ENCODE results near the gene PLPP3. TPM values are rescaled to one million over a fixed set of nuclear protein-coding genes. Genes with fewer than 3 reads are reported as not detected.

PLPP3 gene
- polyA plus RNA-seq, 3 donors: 0.21 to 0.32 TPM; not detected in 1

- H3K79me2 ChIP-seq (ENCODE audit: insufficient read depth, low read length): no peaks in the 10 kb centered on the region
- H2AFZ ChIP-seq (ENCODE audit: insufficient read depth, low read depth, low read length, poor library complexity, severe bottlenecking): no peak overlapping the region
- H3K4me1 ChIP-seq (ENCODE audit: control insufficient read depth in 1 of 2, insufficient read depth in 2 of 2, low read length in 2 of 2): no peaks in the 10 kb centered on the region
- H3K4me3 ChIP-seq (replicated peaks in 1 of 3; ENCODE audit: low read depth in 2 of 3, low read length in 3 of 3): no peak overlapping the region
- H3K27ac ChIP-seq (ENCODE audit: low read depth in 1 of 2, low read length in 2 of 2): no peak overlapping the region
- DNase-seq: no peak
- Mint-ChIP-seq H3K36me3 (peaks cover 0 to 18% of the 10 kb centered on the region in 2 donors), H3K27me3 (ENCODE audit: low read depth in 3 of 3) (peaks cover 3 to 21% (median 18%) of the 10 kb centered on the region in 3 donors), H3K4me3 (no peak overlapping the region), H3K4me1 (no peaks in the 10 kb centered on the region), H3K9me3 (peaks cover 0 to 2% (median 0%) of the 10 kb centered on the region in 7 donors), H3K27ac (no peak overlapping the region)
- H4K20me1 ChIP-seq (ENCODE audit: insufficient read depth, low read length): no peaks in the 10 kb centered on the region
- TF ChIP-seq CTCF (IDR thresholded peaks at IDR 0.05): no peak
- H3K9me3 ChIP-seq (replicated peaks in 1 of 2; ENCODE audit: control insufficient read depth in 1 of 2, insufficient read depth in 1 of 2, low read length in 2 of 2): no peaks in the 10 kb centered on the region
- WGBS (ENCODE audit: insufficient coverage): 100% methylated on average over 1 of the region's 1 CpG
- no peak overlapping the region for H3K9ac ChIP-seq (ENCODE audit: insufficient read depth, low read length, poor library complexity, severe bottlenecking)
- intact Hi-C loops (cut with micrococcal nuclease): no loop called here
- peaks cover 53 to 62% of the 10 kb centered on the region in 2 donors for H3K27me3 ChIP-seq (ENCODE audit: control insufficient read depth in 2 of 2, insufficient read depth in 2 of 2, low read length in 2 of 2)
- H3K36me3 ChIP-seq (replicated peaks in 1 of 2; ENCODE audit: control insufficient read depth in 1 of 2, insufficient read depth in 2 of 2, low read length in 2 of 2): no peaks in the 10 kb centered on the region
- H3K4me2 ChIP-seq (replicated peaks; ENCODE audit: extremely low read depth, low read length, poor library complexity, severe bottlenecking): no peak overlapping the region
Measured at GRCh38 chr1:56532350-56532683, 47.0 kb downstream of the PLPP3 start.

GRCh38 chr1:56531624-56532349, 47.6 kb downstream of the PLPP3 start:
- Mint-ChIP-seq H3K4me3 (no peak overlapping the region), H3K27ac (no peak overlapping the region), H3K36me3 (peaks cover 0 to 23% of the 10 kb centered on the region in 2 donors), H3K27me3 (ENCODE audit: low read depth in 3 of 3) (peaks cover 3 to 26% (median 18%) of the 10 kb centered on the region in 3 donors), H3K9me3 (peaks cover 0 to 2% (median 0%) of the 10 kb centered on the region in 7 donors), H3K4me1 (peaks cover 4% of the 10 kb centered on the region)
- DNase-seq: no peak
- H3K9ac ChIP-seq (ENCODE audit: insufficient read depth, low read length, poor library complexity, severe bottlenecking): no peak overlapping the region
- no peaks in the 10 kb centered on the region for H3K9me3 ChIP-seq (replicated peaks in 1 of 2; ENCODE audit: control insufficient read depth in 1 of 2, insufficient read depth in 1 of 2, low read length in 2 of 2)
- H3K27ac ChIP-seq (ENCODE audit: low read depth in 1 of 2, low read length in 2 of 2): no peak overlapping the region
- WGBS (ENCODE audit: insufficient coverage): 93% methylated on average over 3 of the region's 6 CpGs
- H3K4me2 ChIP-seq (replicated peaks; ENCODE audit: extremely low read depth, low read length, poor library complexity, severe bottlenecking): no peak overlapping the region
- no peak for TF ChIP-seq CTCF (IDR thresholded peaks at IDR 0.05)
- no peaks in the 10 kb centered on the region for H4K20me1 ChIP-seq (ENCODE audit: insufficient read depth, low read length)
- intact Hi-C loops (cut with micrococcal nuclease): no loop called here
- H2AFZ ChIP-seq (ENCODE audit: insufficient read depth, low read depth, low read length, poor library complexity, severe bottlenecking): no peak overlapping the region
- H3K4me3 ChIP-seq (replicated peaks in 1 of 3; ENCODE audit: low read depth in 2 of 3, low read length in 3 of 3): no peak overlapping the region
- no peaks in the 10 kb centered on the region for H3K36me3 ChIP-seq (replicated peaks in 1 of 2; ENCODE audit: control insufficient read depth in 1 of 2, insufficient read depth in 2 of 2, low read length in 2 of 2)
- H3K27me3 ChIP-seq (ENCODE audit: control insufficient read depth in 2 of 2, insufficient read depth in 2 of 2, low read length in 2 of 2): peaks cover 58 to 67% of the 10 kb centered on the region in 2 donors
- peaks cover under 1 to 2% of the 10 kb centered on the region in 2 donors for H3K4me1 ChIP-seq (ENCODE audit: control insufficient read depth in 1 of 2, insufficient read depth in 2 of 2, low read length in 2 of 2)
- H3K79me2 ChIP-seq (ENCODE audit: insufficient read depth, low read length): no peaks in the 10 kb centered on the region
